Sigmoid colon (tissue), 4 donors: ENCODE measurements around the gene SLC39A11.

Experiments used
- CTCF ChIP-seq, 4 experiments: fragments of 450-650 bp in 3 of 4; fragments of 200-600 bp in 1 of 4; IDR thresholded peaks; one replicate each; pipeline ENCODE4 v1.5.1; 2016 to 2019; ENCODE audit warnings: antibody characterized with exemption in 4 of 4, mild to moderate bottlenecking in 3 of 4, moderate library complexity in 2 of 4
- EP300 ChIP-seq, 4 donors: sonication (generic); formaldehyde crosslinking; IDR thresholded peaks; one replicate each; pipeline ENCODE4 v1.6.1; 2017; ENCODE audit warnings: antibody characterized with exemption in 4 of 4
- POLR2A ChIP-seq, 2 donors: fragments of 450-650 bp; IDR thresholded peaks; one replicate each; pipeline ENCODE4 v1.6.1; 2016; ENCODE audit warnings: antibody characterized with exemption in 2 of 2, mild to moderate bottlenecking in 2 of 2, moderate library complexity in 2 of 2
- POLR2AphosphoS5 ChIP-seq, 4 donors: sonication (generic); formaldehyde crosslinking; IDR thresholded peaks; one replicate each; pipeline ENCODE4 v1.6.1; 2017; ENCODE audit warnings: antibody characterized with exemption in 4 of 4

- TF ChIP-seq POLR2A (IDR thresholded peaks at IDR 0.05) (no peak), POLR2AphosphoS5 (IDR thresholded peaks at IDR 0.05) (no peak), CTCF (IDR thresholded peaks at IDR 0.05) (no peak), EP300 (IDR thresholded peaks at IDR 0.05) (no peak)
Observed at GRCh38 chr17:72790190-72790589, 302.3 kb downstream of the SLC39A11 start.
